BLaER1 (cell line): ENCODE results near the gene CNNM2.

Experiments used
- H3K27ac ChIP-seq: shearing (Covaris generic); formaldehyde crosslinking; 2 replicates; pipeline ENCODE4 v1.8.1; 2022
- H3K27me3 ChIP-seq: shearing (Covaris generic); formaldehyde crosslinking; 2 replicates; pipeline ENCODE4 v1.8.1; 2022
- H3K36me3 ChIP-seq: shearing (Covaris generic); formaldehyde crosslinking; 2 replicates; pipeline ENCODE4 v1.8.1; 2022
- H3K4me1 ChIP-seq: shearing (Covaris generic); formaldehyde crosslinking; 2 replicates; pipeline ENCODE4 v1.8.1; 2022
- H3K4me2 ChIP-seq: shearing (Covaris generic); formaldehyde crosslinking; 2 replicates; pipeline ENCODE4 v1.8.1; 2022
- H3K4me3 ChIP-seq: shearing (Covaris generic); formaldehyde crosslinking; 2 replicates; pipeline ENCODE4 v1.8.1; 2022
- H3K9ac ChIP-seq: shearing (Covaris generic); formaldehyde crosslinking; 2 replicates; pipeline ENCODE4 v1.8.1; 2022
- H3K9me3 ChIP-seq: shearing (Covaris generic); formaldehyde crosslinking; 2 replicates; pipeline ENCODE4 v1.8.1; 2022
- H4K20me1 ChIP-seq: shearing (Covaris generic); formaldehyde crosslinking; 2 replicates; pipeline ENCODE4 v1.8.1; 2022
- Cebpa-rat ChIP-seq: shearing (Covaris generic); IDR thresholded peaks from 2 replicates; pipeline ENCODE4 v1.8.1; 2022

The CNNM2 gene

DNA sequence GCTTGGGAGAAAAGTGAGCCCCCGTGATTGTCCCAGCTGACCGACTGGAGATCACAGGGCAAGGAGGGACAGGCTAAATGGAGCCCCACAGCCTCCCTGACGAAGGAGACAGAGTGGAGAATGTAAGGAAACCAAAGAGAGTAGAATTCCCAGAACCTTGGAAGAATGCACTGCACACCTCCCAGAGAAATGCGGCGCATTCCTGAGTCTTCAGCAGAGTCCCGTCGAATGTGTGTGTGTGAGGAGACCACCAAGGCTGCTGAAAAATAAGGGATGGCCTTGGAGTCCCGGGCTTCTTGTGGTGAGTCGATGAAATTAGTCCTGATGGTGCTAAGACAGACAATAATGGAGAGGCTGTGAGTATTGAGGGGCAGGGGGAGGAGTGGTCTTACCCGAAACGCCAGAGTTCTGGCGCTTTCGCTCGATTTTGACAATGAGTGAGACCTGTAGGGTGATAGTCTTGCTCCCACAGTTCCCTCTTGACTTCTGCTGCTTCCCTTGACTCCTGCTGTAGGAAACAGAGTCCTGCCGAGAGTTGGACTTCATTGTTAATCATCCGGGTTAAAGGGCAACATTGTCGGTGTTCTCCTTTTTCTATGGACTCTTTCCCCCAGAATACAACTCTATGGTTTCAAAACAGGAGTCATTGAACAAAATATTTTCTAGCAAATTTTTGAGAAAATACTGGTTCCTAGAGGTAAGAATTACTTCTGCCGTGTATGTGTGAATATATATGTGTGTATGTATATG is 103.2 kb downstream of the CNNM2 start:
- Histone ChIP-seq H3K4me1 (peaks cover 5% of the 10 kb centered on the region; the same call in 1 of the 2 replicates), H3K27me3 (no peaks in the 10 kb centered on the region), H3K27ac (no peak overlapping the region), H3K36me3 (no peaks in the 10 kb centered on the region), H3K4me3 (no peak overlapping the region), H3K9me3 (no peaks in the 10 kb centered on the region), H3K9ac (no peak overlapping the region), H3K4me2 (no peak overlapping the region), H4K20me1 (no peaks in the 10 kb centered on the region)
- no peak for TF ChIP-seq Cebpa-rat

DNA sequence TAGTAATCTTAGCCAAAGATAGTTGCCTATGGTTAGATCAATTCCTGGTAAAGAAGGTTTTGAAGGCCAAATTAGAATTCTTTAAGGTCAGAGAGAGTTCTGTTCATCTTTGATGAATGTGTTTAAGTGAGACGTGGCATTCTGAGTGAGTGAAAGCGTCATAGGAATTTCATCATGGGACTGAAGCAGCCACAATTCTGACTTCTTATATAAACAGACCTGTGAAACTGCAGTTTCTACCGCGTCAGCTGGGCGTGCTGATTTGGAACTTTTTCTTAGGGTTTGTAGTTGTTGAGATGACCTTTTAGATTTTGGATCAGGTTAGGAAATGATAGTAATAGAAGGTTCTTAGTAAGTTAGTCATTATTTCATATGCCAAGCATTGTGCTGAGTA is 103.8 kb downstream of the CNNM2 start:
- Histone ChIP-seq H3K9me3 (no peaks in the 10 kb centered on the region), H3K4me3 (no peak overlapping the region), H3K9ac (no peak overlapping the region), H4K20me1 (no peaks in the 10 kb centered on the region), H3K36me3 (no peaks in the 10 kb centered on the region), H3K27me3 (no peaks in the 10 kb centered on the region), H3K4me2 (no peak overlapping the region), H3K27ac (no peak overlapping the region), H3K4me1 (no peaks in the 10 kb centered on the region)
- no peak for TF ChIP-seq Cebpa-rat

DNA sequence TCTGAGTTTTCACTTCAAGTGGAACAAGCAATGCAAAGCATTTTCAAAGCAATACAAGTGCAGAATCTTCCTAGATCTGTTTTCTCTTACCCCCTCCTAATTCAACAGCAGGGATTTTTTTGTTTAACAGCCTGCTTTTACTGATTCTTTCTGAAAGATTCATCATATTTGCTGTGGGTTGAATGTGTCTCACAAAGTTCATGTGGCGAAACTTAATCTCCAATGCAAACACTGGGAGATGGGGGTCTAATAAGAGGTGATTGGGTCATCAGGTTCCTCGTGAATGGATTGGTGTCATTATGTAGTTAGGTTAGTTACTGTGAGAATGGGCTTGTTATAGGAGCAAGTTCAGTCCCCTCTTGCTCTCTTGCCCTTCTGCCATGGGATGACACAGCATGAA is 107.6 kb downstream of the CNNM2 start:
- Histone ChIP-seq H3K4me2 (no peak overlapping the region), H3K9ac (no peak overlapping the region), H3K27ac (no peak overlapping the region), H4K20me1 (no peaks in the 10 kb centered on the region), H3K9me3 (no peaks in the 10 kb centered on the region), H3K36me3 (no peaks in the 10 kb centered on the region), H3K4me1 (no peaks in the 10 kb centered on the region), H3K4me3 (no peak overlapping the region), H3K27me3 (no peaks in the 10 kb centered on the region)
- no peak for TF ChIP-seq Cebpa-rat

DNA sequence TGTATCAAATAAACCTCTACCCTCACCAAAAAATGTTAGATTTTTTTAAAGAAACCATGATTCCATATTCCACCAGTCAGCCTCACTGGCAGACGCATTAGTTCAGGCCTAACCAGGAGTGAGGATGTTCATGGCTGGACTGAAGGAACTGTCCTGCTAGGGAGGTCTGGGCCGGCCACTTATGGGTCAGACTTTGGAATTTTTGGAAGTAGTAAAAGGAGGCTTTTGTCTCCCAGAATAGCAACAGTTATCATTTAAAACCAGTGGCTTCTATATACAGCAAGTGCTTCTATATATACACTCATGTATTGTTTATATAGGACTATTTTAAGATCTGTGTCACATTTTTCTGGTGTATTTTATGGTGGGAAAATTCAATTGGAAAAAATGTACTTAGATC is 120.5 kb downstream of the CNNM2 start:
- no peaks in the 10 kb centered on the region for H3K36me3 ChIP-seq
- no peak overlapping the region for H3K9ac ChIP-seq
- no peaks in the 10 kb centered on the region for H4K20me1 ChIP-seq
- H3K27me3 ChIP-seq, result no peaks in the 10 kb centered on the region
- no peaks in the 10 kb centered on the region for H3K9me3 ChIP-seq
- TF ChIP-seq Cebpa-rat, result no peak
- H3K27ac ChIP-seq, result no peak overlapping the region
- H3K4me2 ChIP-seq, result no peak overlapping the region
- peaks cover 11% of the 10 kb centered on the region for H3K4me1 ChIP-seq
- no peak overlapping the region for H3K4me3 ChIP-seq

DNA sequence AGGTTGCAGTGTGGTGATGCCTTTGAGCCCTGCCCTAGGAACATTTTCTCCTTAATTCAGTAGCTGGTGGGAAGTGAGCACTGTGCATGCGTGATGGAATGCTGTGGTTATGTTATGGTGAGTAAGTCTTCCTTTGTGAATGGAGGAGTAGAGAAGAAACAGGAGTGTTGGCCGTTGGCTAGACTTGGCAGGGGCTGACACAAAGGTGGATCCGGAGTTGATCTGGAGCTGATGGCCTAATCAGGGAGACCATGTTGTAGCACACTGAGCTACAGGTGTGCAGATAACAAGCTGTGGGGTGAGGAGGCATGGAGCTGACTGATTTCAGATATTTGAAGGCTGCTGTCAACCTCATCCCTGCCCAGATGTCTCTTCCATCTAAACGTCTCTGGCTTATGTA is 122.3 kb downstream of the CNNM2 start:
- Histone ChIP-seq H3K9ac (no peak overlapping the region), H3K27me3 (no peaks in the 10 kb centered on the region), H3K4me1 (peaks cover 11% of the 10 kb centered on the region), H3K36me3 (no peaks in the 10 kb centered on the region), H3K4me3 (no peak overlapping the region), H4K20me1 (no peaks in the 10 kb centered on the region), H3K9me3 (no peaks in the 10 kb centered on the region), H3K4me2 (no peak overlapping the region), H3K27ac (no peak overlapping the region)
- no peak for TF ChIP-seq Cebpa-rat

DNA sequence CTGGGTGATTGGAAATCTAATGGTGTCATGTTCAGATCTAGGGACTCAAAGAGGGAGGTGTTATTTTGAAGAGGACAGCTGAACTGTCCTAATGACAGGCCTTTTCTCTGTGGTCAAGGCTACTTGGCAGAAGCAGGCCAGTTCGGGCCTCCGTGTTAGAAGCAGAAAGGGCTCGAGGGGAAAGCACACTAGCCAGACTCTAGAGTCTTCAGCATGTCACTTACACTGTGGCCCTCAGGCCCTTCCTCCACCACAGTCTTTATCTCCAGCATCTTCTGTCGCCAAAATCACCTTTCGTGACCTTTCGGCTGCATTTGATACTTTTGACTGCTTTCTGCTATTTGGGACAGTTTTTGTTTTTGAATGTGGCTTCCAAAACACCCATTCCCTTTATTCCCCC is 123.3 kb downstream of the CNNM2 start:
- Histone ChIP-seq H3K27ac (no peak overlapping the region), H3K36me3 (no peaks in the 10 kb centered on the region), H3K4me2 (no peak overlapping the region), H3K9me3 (no peaks in the 10 kb centered on the region), H3K4me3 (no peak overlapping the region), H3K27me3 (no peaks in the 10 kb centered on the region), H3K9ac (no peak overlapping the region), H3K4me1 (peaks cover 11% of the 10 kb centered on the region), H4K20me1 (no peaks in the 10 kb centered on the region)
- no peak for TF ChIP-seq Cebpa-rat

DNA sequence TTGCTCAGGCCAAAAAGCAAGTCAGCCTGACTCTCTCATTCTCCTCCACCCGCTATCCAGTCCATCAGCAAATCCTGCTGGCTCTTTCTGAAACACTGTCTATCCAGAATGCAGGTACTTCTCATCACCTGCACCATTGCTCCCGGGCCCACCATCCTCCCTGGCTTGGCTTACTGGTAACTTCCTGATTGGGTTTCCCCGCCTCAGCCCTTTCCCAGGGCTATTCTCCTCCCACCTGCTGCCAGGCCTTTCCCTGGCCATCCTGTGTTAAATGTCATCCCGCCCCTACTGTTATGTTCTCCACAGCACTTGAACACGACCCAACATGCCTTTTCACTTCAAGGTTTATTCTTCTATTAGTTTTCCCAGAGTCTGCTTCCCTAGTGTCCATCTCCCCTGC is 124.0 kb downstream of the CNNM2 start:
- Histone ChIP-seq H3K36me3 (no peaks in the 10 kb centered on the region), H3K27me3 (no peaks in the 10 kb centered on the region), H3K4me2 (no peak overlapping the region), H3K9me3 (no peaks in the 10 kb centered on the region), H3K9ac (no peak overlapping the region), H3K4me1 (peaks cover 11% of the 10 kb centered on the region), H3K27ac (no peak overlapping the region), H3K4me3 (no peak overlapping the region), H4K20me1 (no peaks in the 10 kb centered on the region)
- no peak for TF ChIP-seq Cebpa-rat

DNA sequence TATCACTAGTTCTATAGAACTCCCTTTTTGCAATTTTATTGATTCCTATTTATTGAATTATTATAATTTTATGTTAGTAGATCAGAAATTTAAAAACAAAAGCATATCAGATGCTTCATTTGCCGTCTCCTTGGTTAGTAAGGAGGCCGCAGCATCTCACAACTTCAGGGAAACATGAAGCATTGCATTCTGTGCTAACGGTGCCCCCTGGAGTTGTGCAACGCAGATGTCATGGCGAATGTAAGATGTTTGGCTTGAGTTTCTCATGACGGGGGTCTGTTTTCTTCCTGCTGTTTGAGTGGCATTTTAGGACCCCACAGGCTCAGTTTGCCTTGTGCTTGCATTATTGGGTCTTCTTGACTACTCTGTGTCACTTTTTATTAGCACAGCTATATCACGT is 124.8 kb downstream of the CNNM2 start:
- no peak overlapping the region for H3K9ac ChIP-seq
- peaks cover 11% of the 10 kb centered on the region for H3K4me1 ChIP-seq
- H3K4me2 ChIP-seq, result no peak overlapping the region
- H3K27me3 ChIP-seq, result no peaks in the 10 kb centered on the region
- H3K36me3 ChIP-seq, result no peaks in the 10 kb centered on the region
- H4K20me1 ChIP-seq, result no peaks in the 10 kb centered on the region
- H3K9me3 ChIP-seq, result no peaks in the 10 kb centered on the region
- no peak for TF ChIP-seq Cebpa-rat
- H3K4me3 ChIP-seq, result no peak overlapping the region
- H3K27ac ChIP-seq, result no peak overlapping the region

DNA sequence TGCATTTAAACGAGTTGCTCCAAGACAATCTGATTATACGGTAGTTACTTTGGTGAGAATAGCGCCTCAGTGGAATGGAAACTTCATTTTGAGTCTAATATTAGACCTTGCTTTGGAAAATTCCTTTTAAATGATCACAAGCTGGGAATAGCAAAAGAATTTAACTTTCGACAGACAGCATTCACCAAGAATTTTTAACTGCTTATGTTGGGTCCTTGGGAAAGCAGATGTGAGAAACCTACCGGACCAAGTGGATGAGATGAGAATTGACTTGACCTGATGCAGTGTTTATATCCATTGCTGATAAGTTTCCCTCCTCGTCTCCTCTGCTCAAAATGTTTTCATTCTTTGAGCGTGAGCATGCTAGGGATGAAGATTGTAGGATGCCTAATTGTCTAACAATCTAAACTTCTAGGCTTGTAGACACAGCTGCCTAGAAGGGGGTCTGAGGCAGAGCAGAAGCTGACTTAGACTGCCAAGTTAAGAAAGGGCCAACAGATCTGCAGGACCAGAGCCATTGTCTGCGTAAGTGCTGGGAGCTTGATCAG is 126.9 kb downstream of the CNNM2 start:
- Histone ChIP-seq H3K4me1 (peaks cover 11% of the 10 kb centered on the region), H3K4me3 (no peak overlapping the region), H3K36me3 (no peaks in the 10 kb centered on the region), H3K27ac (no peak overlapping the region), H3K9me3 (no peaks in the 10 kb centered on the region), H3K27me3 (no peaks in the 10 kb centered on the region), H3K9ac (no peak overlapping the region), H3K4me2 (no peak overlapping the region), H4K20me1 (no peaks in the 10 kb centered on the region)
- no peak for TF ChIP-seq Cebpa-rat

DNA sequence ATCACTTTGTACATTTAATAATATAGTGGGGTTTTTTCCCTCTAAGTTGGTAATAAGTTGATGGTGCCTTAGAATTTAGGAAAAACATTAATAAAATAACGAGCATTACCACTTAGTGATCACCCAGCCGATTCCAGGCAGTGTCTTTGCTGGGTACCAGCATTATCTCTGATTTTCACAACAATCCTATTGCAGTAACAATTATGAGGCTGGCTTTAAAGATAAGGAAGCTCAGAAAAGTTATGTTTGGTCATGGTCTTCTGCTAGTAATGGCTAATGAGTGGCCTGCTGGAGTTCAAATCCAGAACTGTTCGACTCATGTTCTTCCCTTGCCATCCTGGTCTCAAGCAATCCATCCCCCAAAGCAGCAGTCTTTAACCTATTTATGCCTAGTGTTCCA is 127.9 kb downstream of the CNNM2 start:
- no peak overlapping the region for H3K4me3 ChIP-seq
- H3K27ac ChIP-seq, result no peak overlapping the region
- H3K36me3 ChIP-seq, result no peaks in the 10 kb centered on the region
- H4K20me1 ChIP-seq, result no peaks in the 10 kb centered on the region
- H3K4me1 ChIP-seq, result peaks cover 11% of the 10 kb centered on the region
- TF ChIP-seq Cebpa-rat, result no peak
- no peaks in the 10 kb centered on the region for H3K9me3 ChIP-seq
- H3K4me2 ChIP-seq, result no peak overlapping the region
- no peaks in the 10 kb centered on the region for H3K27me3 ChIP-seq
- no peak overlapping the region for H3K9ac ChIP-seq

DNA sequence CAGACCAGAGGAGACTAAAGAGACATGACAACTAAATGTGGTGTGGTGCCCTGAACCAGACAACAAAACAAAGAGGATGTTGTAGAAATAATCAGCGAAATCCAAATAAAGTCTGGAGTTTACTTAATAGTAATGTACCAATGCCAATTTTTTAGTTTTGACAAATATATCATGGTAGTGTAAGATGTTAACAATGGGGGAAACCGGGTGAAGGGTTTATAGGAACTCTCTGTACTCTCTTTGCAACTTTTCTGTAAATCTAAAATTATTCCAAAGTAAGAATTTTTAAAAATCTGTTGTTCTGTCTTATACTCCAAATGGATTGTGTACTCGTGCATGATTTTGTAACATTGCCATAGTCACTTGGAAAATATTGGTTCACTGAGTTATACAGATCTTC is 129.3 kb downstream of the CNNM2 start:
- Histone ChIP-seq H3K4me3 (no peak overlapping the region), H4K20me1 (no peaks in the 10 kb centered on the region), H3K4me1 (peaks cover 7% of the 10 kb centered on the region), H3K27me3 (no peaks in the 10 kb centered on the region), H3K36me3 (no peaks in the 10 kb centered on the region), H3K9ac (no peak overlapping the region), H3K4me2 (no peak overlapping the region), H3K27ac (no peak overlapping the region), H3K9me3 (no peaks in the 10 kb centered on the region)
- no peak for TF ChIP-seq Cebpa-rat
